Left renal cortex interstitium (tissue), 4 donors: ENCODE measurements around the gene ATP5F1E. TPM values are rescaled to one million over a fixed set of nuclear protein-coding genes. Genes with fewer than 3 reads are reported as not detected.
A peak's percentile ranks its signal among the peaks of the same experiment; 100 is the strongest.
"Not testable (repeated sequence)": the region's sequence is repeated elsewhere in the genome, so short reads cannot be mapped to it uniquely, and the experiment has no call there.

Experiments used
- DNase-seq, 4 donors: peaks; one replicate each; pipeline ENCODE4 v3.0.0-alpha.2; 2013; ENCODE audit warnings: low read depth in 4 of 4, low spot score in 2 of 4, missing footprints in 1 of 4
- polyA plus RNA-seq, 4 donors: library from polyadenylated mRNA; unstranded; fragments of 120-200 nt; gene quantifications; one replicate each; pipeline ENCODE4 v1.2.1, GENCODE V29; 2013; ENCODE audit not compliant: insufficient read length in 4 of 4

The ATP5F1E gene
- polyA plus RNA-seq, 4 donors: 168 to 242 (median 196) TPM

DNA sequence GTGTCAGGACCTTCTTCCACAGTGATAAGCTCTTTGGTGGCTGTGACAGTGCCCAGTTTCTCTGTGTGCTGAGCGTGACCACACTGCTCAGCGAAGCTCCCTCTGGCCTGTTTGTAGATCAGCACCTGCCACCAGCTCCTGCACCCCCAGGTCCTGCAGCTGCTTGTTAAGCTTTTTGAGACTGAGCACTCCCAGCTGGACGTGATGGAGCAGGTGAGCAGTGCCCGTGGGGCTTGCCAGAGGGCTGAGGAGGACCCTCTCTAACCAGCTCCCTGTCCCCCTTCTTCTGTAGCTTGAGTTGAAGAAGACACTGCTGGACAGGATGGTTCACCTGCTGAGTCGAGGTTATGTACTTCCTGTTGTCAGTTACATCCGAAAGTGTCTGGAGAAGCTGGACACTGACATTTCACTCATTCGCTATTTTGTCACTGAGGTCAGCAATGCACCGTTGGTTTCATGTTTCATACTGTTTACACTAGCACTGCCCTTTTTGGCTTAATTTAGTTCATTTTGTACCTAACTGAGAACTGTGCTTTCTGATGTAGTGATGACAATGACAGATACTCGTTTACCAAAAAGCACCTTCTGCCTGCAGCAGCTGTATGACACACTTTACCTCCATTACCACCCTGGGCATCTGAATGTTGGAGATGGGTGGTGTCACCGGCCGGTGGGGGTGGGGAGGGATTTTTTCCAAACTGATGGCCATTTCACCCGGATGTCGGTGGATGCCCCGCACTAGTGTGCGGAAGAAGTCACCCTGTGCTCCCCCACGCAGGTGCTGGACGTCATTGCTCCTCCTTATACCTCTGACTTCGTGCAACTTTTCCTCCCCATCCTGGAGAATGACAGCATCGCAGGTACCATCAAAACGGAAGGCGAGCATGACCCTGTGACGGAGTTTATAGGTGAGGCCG is 38.5 kb downstream of the ATP5F1E start:
- no peak for DNase-seq

GRCh38 chr20:58992911-58993310 is 39.2 kb downstream of the ATP5F1E start:
- no peak for DNase-seq

DNA sequence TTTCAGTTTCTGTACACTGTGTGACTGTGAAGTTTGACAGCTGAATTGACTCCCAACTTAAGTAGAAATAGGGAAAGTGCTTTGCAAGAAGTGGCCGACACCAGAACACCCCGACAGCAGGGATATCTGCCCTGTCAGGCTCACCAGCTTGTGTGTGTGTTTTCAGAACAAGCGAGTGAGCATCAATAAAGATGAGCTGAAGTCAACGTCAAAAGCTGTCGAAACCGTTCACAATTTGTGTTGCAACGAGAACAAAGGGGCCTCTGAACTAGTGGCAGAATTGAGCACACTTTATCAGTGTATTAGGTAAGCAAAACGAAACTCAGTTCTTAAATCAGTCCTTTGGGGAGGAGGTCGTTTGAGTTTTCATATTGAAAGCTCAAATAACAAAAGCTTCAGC is 40.4 kb downstream of the ATP5F1E start:
- no peak for DNase-seq

- no peak for DNase-seq
Measured at GRCh38 chr20:58990651-58991445, 41.3 kb downstream of the ATP5F1E start.

GRCh38 chr20:58989196-58989595 is 42.9 kb downstream of the ATP5F1E start:
- no peak for DNase-seq

- DNase-seq: no peak
Measured at GRCh38 chr20:58988565-58988882, 43.6 kb downstream of the ATP5F1E start.

- no peak for DNase-seq
Measured at GRCh38 chr20:58987790-58988564, 44.2 kb downstream of the ATP5F1E start.

DNA sequence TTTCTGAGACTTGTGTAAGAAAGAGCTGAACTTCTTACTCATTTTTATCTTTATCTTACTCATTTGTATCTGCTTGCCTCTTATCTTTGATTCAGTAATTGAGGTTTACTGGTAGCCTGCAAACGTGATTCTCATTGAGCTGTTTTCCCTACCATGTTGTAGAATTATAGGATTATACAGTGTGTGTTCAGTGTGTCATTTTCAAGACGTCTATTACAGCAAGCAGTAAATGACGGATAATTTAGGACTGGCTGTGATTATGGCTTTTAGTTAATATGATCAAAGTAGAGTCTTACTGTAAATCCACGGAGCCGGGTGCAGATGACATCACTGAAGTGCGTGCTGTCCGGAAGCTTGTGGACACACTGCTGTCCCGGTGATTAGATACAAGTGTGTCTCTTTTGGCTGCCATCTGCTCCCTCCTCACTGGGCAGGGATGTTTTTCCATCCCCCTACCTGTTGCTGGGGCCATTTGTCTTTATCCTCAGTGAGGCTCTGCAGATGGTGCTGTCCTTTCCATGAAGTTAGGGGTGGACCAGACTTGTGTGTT is 45.1 kb downstream of the ATP5F1E start:
- DNase-seq: no peak

DNA sequence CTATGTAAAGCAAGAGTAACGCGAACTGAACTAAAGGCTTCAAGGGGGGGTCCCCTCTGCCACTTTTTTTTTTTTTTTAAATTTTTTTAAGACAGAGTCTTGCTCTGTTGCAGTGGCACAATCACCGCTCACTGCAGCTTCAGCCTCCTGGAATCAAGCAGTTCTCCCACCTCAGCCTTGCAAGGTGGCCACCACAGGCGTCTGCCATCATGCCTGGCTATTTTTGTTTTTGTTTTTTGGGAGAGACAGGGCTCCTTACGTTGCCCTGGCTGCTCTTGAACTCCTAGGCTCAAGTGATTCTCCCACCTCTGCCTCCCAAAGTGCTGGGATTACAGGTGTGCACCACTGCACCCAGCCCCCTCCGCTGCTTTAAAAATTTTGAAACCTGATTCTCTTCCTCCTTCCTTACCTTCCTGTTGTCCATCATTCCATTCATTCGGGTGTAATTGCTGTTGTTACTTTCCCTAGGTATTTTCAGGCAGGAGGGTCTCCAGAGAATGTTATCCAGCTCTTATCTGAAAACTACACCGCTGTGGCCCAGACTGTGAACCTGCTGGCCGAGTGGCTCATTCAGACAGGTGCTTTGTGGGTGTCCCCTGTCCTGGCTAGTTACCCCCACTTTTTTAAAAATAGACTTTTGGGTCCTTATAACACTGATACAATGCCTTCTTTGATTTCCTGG is 45.7 kb downstream of the ATP5F1E start:
- DNase-seq: no peak

DNA sequence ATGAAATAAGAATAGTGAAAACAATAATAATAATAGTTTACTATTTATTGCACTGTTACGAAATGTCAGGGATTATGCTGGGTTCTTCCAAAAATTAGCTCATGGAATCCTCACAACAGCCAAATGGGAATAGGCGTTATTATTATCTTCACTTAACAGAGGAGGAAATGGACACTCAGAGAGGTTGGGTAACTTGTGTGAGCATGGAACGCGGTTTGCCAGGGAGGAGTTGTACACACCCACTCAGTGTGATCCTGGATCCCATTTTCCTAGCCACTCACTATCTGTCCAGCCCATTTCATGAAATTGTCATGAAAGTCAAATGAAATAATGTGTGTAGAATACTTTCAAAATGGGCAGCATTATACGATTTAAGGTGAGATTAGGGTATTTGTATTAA is 46.5 kb downstream of the ATP5F1E start:
- no peak for DNase-seq

DNA sequence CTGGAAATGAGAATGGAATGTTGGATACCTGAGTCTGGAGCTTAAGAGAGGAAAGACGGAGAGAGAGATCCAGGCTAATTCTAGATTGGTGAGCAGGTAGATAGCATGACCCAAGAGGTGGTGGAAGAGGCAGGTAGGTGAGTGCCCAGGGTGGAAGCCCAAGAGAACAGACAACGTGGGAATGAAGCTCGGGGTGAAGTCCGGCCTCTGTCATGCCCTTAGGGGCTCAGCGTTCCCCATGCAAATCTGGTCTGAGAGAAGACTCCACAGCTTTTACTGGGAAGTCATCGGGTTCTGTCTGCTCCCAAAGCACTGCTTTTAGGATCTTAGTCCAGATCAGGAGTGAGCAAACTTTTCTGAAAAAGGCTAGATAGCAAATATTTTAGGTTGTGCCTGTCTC is 47.4 kb downstream of the ATP5F1E start:
- DNase-seq: no peak

DNA sequence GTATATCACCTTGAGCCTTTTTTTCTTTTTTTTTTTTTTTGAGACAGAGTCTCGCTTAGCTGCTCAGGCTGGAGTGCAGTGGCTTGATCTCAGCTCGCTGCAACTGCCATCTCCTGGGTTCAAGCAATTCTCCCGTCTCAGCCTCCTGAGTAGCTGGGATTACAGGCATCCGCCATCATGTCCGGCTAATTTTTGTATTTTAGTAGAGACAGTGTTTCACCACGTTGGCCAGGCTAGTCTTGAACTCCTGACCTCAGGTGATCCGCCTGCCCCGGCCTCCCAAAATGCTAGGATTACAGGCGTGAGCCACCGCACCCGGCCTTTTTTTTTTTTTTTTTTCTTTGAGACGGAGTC is 49.0 kb downstream of the ATP5F1E start:
- not testable (repeated sequence) for DNase-seq

DNA sequence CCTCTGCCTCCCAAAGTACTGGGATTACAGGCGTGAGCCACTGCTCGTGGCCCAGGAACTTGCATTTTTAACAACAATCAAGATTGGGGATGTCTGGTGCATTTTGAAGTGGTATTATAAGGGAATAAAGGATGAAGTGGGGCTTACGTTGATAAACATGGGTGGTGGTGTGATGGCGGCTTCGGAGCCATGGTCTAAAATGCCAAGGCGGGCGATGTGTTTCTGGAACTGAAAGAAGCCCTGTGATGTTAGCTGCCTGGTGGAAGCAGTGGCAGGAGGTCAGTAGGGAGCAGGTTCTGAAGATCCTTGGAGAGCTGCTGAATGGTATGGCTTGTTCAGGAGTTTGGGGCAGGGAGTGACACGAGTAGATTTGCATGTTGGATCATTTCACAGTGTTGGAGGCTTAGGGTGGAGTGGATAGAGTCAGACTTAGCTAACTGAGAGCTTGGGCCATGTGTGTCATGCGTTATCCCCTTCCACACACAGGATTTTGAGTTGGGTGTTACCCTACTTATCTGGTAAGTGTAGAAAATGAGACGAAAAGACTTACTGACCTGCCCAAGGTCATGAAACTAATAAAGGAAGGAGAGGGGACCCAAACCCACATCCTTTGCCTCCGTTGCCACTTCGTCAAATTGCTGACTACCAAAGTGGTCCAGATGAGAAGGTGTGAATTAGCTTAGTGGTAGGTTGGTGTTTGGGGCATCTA is 49.6 kb downstream of the ATP5F1E start:
- no peak for DNase-seq

DNA sequence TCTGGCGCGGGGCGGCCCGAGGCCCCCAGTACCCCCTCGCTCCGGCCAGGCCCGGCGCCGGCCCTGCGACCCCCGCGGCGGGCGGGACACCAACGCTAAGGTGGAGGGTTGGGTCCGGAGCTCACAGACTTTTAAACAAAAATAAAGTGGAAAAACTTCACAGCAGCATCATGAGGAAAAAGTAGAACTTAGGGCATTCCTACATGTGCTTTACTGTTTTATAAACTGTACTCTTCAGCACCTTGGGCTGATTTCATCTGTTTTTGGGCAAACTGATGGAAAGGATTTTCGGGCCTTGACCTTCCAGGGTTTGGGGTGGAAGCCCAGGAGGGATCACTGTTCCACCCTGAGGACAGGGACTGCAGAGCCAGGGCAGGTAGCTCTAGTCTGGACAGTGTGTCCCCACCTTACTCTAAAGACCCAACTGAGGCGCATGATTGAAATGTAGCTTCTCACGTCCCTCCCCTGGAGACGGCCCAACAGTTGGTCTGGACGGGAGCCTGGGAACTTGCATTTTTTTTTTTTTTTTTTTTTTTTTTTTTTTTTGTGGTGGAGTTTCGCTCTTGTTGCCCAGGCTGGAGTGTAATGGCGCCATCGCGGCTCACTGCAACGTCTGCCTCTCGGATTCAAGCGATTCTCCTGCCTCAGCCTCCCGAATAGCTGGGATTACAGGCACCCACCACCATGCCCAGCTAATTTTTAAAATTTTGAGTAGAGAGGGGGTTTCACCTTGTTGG is 50.3 kb downstream of the ATP5F1E start:
- DNase-seq: peak in 3 of 4 donors; percentile 26 to 75 (median 40)

DNA sequence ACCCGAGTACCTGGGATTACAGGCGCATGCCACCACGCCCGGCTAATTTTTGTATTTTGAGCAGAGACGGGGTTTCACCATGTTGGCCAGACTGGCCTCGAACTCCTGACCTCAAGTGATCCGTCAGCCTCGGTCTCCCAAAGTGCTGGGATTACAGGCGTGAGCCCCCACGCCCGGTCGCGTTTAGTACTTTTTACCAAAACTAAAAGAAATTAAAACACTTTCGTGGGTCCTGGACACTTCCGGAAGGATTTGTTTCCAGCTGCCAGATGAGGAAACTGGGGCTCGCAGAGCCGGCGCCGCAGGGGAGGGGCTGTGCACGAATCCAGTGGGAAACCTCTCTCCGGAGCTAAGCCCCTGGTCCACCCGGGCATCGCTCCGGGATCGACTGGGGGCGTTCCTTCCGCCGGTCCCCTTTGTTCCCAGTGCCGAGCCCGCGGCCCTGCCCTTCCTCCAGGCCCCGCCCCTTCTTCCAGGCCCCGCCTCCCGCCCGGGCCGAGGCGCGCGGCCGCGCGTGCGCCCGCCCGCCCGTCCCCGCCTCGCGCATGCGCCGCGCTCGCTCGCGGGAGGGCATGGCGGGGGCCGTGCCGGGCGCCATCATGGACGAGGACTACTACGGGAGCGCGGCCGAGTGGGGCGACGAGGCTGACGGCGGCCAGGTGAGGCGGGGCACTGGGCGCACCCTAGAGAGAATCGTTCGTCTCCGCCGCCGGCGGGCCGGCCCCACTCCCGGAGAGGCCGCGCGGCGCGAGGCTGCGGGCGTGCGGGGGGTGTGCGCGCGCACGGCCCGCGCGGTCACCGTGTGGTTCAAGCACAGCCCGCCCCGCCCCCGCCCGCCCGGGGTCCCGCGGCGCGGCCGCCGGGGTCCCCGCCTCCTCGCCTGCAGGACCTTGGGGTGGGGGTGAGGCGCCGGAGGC is 51.2 kb downstream of the ATP5F1E start, which contains the start of gene NELFCD:
NELFCD (plus strand) TSS at position 546 of the 917 bp plus-strand sequence; CDS start at position 600, 54 bp downstream.
- DNase-seq: peak; percentile 50 to 74 (median 71)

GRCh38 chr20:58978351-58979190 is 53.6 kb downstream of the ATP5F1E start:
- no peak for DNase-seq
